Stimulated activated CD8-positive, alpha-beta memory T cell treated with anti-CD3 and anti-CD28 coated beads, Interleukin-12 subunit alpha, Interleukin-12 subunit beta, amount 100 ng/mL, for 24 hours (primary cell): ENCODE measurements around the gene DNAJB13.

Source experiments
- DNase-seq: peaks from one replicate; pipeline ENCODE4 v3.0.0-alpha.2; 2020; ENCODE audit errors: extremely low read depth

The DNAJB13 gene

GRCh38 chr11:74000307-74001133 lies 49.7 kb downstream of the DNAJB13 start:
- DNase-seq = no peak

GRCh38 chr11:74001822-74002286 lies 51.0 kb downstream of the DNAJB13 start:
- DNase-seq = no peak

- DNase-seq = no peak
These were observed 52.0 kb downstream of the DNAJB13 start for GRCh38 chr11:74002832-74003231.

GRCh38 chr11:74004046-74004695 lies 53.3 kb downstream of the DNAJB13 start:
- DNase-seq = no peak

GRCh38 chr11:74004759-74005615 lies 54.2 kb downstream of the DNAJB13 start:
- no peak for DNase-seq

- no peak for DNase-seq
These were observed 55.1 kb downstream of the DNAJB13 start for GRCh38 chr11:74005721-74006517.

GRCh38 chr11:74006743-74007304 lies 56.0 kb downstream of the DNAJB13 start:
- no peak for DNase-seq

- no peak for DNase-seq
These were observed 57.0 kb downstream of the DNAJB13 start for GRCh38 chr11:74007691-74008372.

GRCh38 chr11:74008373-74009229 lies 57.8 kb downstream of the DNAJB13 start, which contains the start of gene UCP3:
Gene UCP3 (minus strand): TSS chr11:74009085. CDS start chr11:74007042, 2,043 bp downstream.
- no peak for DNase-seq

GRCh38 chr11:74009230-74009547 lies 58.4 kb downstream of the DNAJB13 start:
- no peak for DNase-seq

- DNase-seq = no peak
These were observed 59.0 kb downstream of the DNAJB13 start for GRCh38 chr11:74009675-74010305.

- no peak for DNase-seq
These were observed 59.8 kb downstream of the DNAJB13 start for GRCh38 chr11:74010306-74011300.

GRCh38 chr11:74011360-74012073 lies 60.7 kb downstream of the DNAJB13 start:
- peak; percentile 19 for DNase-seq

GRCh38 chr11:74012074-74012809 lies 61.4 kb downstream of the DNAJB13 start:
- DNase-seq = no peak

GRCh38 chr11:74013141-74013540 lies 62.3 kb downstream of the DNAJB13 start:
- no peak for DNase-seq

- DNase-seq = no peak
These were observed 64.1 kb downstream of the DNAJB13 start for GRCh38 chr11:74014880-74015279.
